GM12872 (cell line): ENCODE results near the gene LDB1.
A peak's percentile ranks its signal among the peaks of the same experiment; 100 is the strongest.

Experiments
- TF ChIP-seq, protein P1 (sequence below): IDR thresholded peaks from 3 replicates; pipeline ENCODE4 v1.5.1; 2011; ENCODE audit warnings: low read depth, mild to moderate bottlenecking, low read length, moderate library complexity; ENCODE audit not compliant: insufficient read depth

LDB1 gene

DNA sequence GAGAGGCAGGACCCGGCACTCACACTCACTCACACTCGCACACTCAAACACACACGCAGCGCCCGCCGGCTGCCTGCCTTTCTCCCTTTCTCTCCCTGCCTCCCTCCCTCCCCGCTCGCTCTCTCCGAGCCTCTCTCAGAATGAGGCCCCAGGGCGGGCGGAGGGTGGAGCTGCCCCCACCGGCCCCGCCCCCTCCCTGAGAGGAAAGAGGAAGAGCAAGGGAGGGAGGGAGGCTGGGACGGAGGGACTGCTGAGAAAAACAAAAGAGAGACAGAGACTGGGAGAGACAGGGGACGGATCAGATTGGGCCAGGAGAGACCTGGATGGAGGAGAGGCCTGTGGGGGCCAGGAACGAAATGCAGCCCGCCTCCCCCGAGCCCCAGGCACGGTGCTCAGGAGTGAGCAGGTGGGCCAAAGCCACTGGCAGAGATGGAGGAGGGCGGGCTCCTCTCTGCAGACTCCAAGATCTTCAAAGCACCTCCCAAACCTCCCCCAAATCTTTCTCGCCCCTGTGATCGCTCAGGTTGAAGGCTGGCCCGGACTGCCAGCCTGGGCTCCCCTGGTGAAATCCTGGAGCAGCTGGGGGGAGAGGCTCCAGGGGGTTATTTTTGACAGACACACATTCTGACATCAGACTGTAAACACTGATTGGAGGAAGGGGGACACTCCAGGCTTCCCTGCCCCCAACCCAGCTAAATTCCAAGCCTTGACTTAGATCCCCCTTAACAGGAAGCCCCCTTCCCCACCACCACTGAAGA, 5.1 kb downstream of the LDB1 start:
- TF ChIP-seq, protein P1, sequence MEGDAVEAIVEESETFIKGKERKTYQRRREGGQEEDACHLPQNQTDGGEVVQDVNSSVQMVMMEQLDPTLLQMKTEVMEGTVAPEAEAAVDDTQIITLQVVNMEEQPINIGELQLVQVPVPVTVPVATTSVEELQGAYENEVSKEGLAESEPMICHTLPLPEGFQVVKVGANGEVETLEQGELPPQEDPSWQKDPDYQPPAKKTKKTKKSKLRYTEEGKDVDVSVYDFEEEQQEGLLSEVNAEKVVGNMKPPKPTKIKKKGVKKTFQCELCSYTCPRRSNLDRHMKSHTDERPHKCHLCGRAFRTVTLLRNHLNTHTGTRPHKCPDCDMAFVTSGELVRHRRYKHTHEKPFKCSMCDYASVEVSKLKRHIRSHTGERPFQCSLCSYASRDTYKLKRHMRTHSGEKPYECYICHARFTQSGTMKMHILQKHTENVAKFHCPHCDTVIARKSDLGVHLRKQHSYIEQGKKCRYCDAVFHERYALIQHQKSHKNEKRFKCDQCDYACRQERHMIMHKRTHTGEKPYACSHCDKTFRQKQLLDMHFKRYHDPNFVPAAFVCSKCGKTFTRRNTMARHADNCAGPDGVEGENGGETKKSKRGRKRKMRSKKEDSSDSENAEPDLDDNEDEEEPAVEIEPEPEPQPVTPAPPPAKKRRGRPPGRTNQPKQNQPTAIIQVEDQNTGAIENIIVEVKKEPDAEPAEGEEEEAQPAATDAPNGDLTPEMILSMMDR: no peak

DNA sequence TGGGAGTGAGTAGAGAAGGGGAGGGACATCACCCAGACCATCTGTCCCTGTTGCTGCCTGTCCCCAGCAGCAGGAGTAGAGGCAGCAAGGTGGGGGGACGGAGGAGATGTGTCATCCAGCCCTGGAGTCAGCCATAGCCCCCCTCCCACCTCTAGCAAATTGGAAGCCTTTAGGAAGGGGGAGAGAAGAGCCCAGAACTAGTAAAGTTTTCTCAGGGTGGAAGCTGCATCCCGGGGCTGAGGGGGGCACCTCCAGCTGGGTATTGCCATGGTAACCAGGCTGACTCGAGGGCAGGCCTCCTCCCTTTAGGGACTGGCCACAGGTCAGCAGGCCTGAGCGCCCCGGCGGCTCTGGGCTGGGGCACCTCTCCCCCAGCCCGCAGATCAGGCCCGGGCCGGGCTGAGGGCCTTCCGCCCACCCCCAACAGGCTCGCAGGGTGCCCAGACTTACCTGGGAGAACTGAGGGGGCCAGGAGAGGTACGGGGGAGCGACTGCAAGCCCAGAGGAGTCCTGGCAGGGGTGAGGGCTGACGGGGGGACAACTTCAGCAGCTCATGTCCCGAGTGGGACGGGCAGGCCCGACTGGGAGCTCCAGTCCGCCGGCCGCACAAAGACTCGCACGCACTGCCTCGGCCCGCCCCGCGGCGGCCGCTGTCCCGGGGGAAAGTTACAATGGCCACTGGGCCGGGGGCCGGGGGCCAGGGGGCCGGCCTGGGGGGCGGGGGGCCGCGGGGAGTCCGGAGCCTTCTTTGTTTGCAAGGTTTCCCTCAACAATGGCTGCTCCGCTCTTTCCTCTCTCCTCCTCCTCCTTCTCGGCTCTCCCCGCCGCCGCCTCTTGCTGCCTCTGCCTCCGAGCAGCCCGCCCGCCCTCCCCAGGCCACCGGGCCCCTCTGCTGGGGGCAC, 6.0 kb downstream of the LDB1 start:
- TF ChIP-seq, protein P1: no peak

DNA sequence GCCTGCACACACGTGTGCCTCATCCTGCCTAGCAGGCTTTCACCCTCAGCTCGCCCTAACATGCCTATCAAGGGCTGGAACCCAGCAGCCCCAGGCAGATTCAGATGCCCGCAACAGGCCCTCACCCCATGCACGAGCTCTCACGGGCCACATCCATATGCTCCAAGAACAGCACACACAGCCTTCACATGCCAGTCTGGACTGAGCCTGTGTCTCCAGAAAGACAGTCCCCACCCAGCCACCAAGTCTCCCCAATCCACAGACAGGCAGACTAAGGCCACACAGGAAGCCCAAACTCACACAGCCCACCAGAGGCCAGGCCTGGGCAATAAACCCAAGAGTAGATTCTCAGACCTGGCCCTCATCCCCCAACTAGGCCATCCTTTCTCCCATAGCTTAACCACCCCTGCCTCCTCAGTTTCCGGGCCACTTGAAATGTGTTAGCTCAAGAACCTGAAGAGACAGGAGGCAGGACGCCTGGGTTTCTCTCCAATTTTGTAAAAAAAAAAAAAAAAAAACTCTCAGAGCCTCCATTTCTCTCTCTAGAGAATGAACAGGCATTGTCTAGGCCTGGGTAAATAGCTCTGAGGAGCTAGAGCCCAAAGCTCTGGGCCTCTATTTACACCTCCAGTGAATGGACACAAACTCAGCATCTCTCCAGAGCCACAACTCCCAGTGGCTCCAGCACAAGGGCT, 6.8 kb downstream of the LDB1 start:
- TF ChIP-seq, protein P1: no peak

DNA sequence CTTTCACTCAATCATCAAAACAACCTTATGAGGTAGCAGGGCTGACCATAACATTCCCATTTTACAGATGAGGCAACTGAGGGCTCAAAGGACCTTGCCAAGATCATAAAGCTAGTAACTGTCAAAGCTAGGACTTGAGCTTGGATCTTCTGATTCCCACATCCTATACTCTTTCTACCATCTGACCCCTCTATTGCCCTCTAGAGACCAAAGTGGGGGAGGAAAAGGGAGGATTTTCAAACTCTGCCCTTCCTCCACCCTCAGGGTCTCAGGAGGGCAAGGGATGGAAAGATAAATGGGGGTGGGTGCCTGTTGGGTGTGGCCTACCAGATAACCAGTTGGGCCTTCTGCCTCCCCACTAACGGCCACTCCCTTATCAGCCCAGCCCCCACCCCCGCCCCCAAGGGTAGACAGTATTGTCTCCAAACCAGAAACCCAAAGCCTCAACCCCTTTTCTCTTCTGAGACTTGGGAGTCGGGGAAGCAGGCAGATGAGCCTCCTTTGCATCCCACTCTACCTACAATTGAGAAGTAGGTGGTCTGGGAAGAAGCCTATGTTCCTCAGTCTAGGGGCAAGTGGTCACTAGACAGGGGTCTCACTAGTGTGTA, 7.9 kb downstream of the LDB1 start:
- TF ChIP-seq, protein P1: peak; percentile 45; the same call in 2 of the 3 replicates

DNA sequence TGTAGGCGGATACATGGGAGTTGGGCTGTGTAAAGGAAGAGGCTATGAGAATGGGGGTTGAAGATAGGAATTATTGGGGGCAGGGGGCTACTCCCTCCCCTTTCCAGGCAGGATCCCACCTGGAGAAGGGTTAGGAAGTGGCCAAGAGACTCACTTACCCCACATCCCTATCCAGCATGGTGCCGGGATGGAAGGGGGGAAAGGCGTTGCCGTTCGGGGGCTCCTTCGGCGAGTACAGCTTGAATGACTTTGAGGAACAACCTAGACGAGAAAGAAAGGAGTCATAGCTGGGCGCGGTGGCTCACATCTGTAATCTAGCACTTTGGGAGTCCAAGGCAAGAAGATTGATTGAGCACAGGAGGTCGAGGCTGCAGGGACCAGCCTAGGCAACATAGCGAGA, 8.9 kb downstream of the LDB1 start:
- TF ChIP-seq, protein P1: no peak

DNA sequence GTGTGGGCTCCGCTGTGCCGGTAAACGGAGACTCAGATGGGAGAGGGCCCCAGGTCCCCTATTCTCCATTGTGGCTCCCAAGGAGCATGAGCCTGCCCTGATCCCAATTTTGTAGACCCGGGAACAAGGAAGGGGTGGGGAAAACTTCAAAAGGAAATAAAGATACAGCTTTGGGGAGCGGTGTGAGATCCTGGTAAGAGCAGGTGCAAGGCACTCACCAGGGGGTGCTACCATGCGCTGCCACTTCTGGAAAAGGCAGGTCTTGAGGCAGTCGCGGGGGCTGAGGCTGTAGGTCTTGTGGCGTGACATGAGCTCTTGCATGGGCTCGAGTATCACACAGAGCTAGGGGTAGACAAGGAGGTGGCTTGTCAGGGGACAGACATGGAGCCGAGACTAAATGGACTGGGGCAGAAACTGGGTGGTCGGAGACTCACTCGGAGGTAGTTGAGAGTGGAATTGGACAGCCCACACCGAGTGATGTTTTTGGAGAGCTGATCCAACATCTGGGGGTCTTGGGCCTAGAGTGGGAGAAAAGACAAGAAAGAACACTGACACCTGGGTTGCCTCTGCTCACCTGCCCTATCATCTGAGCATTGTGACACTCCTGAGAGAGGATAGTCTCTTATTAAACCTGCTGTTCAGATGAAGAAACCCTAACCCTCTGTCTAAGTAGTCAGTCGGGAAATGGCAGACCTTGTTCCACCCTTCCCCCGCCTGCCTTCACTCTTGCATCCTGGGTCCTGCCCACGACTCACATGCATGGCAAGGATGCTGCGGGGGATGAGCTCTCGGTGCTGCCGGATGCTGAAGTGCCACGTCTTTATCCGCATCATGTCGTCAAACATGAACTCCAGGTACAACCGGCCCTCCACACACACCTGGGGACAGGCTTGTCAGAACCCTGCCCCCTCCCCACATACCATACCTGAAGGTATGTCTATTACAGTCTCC, 10.7 kb downstream of the LDB1 start:
- TF ChIP-seq, protein P1: no peak
